Activated CD8-positive, alpha-beta memory T cell treated with anti-CD3 and anti-CD28 coated beads for 36 hours (primary cell): Measurements from ENCODE around the gene OR1J1. TPM values are rescaled to one million over a fixed set of nuclear protein-coding genes. Genes with fewer than 3 reads are reported as not detected.

Experiments
- CTCF ChIA-PET: fragments of 350-600 bp; sonication (Branson Sonifier 250); formaldehyde crosslinking; loops from one replicate; lab custom pipeline; 2021; ENCODE audit warnings: antibody characterized with exemption; lab: Charles Lee
- POLR2A ChIA-PET: fragments of 350-600 bp; sonication (Branson Sonifier 250); formaldehyde crosslinking; loops from one replicate; lab custom pipeline; 2021; ENCODE audit warnings: antibody characterized with exemption; lab: Charles Lee
- total RNA-seq, 2 experiments: library from RNA; stranded (reverse); gene quantifications; one replicate each; pipeline ENCODE4 v1.2.3, GENCODE V29; 2021

Gene OR1J1
- total RNA-seq = not detected

- POLR2A ChIA-PET = no interaction called here
- CTCF ChIA-PET = no interaction called here
Measured at GRCh38 chr9:122477826-122478225, at the start of gene OR1J1. TSS of gene OR1J1 (minus strand) at chr9:122477926. CDS start at chr9:122477926, 0 bp downstream.

GRCh38 chr9:122527193-122527592 is 49.5 kb upstream of the OR1J1 start, which contains the start of gene OR1N1:
TSS of gene OR1N1 (minus strand) at chr9:122527293. CDS start at chr9:122527293, 0 bp downstream.
- ChIA-PET CTCF (no interaction called here), POLR2A (no interaction called here)

- POLR2A ChIA-PET = no interaction called here
- CTCF ChIA-PET = no interaction called here
Measured at GRCh38 chr9:122526602-122527001, 48.9 kb upstream of the OR1J1 start.

- POLR2A ChIA-PET = no interaction called here
- CTCF ChIA-PET = no interaction called here
Measured at GRCh38 chr9:122519376-122519775, 41.6 kb upstream of the OR1J1 start.

- POLR2A ChIA-PET = no interaction called here
- CTCF ChIA-PET = no interaction called here
Measured at GRCh38 chr9:122518841-122519240, 41.1 kb upstream of the OR1J1 start, which contains the start of gene OR1J4. TSS of gene OR1J4 (plus strand) at chr9:122519141. CDS start at chr9:122519141, 0 bp downstream.

GRCh38 chr9:122518226-122518625 is 40.5 kb upstream of the OR1J1 start:
- ChIA-PET CTCF (interaction anchor here (0.7 kb wide), 1 partner anchor 20 kb away, joined by 3 read pairs; no protein-coding TSS in a partner anchor), POLR2A (no interaction called here)

- CTCF ChIA-PET = no interaction called here
- POLR2A ChIA-PET = no interaction called here
Measured at GRCh38 chr9:122510502-122510901, 32.8 kb upstream of the OR1J1 start, which contains the start of gene OR1J2. TSS of gene OR1J2 (plus strand) at chr9:122510802. CDS start at chr9:122510802, 0 bp downstream.

GRCh38 chr9:122506964-122507363 is 29.2 kb upstream of the OR1J1 start:
- ChIA-PET POLR2A (no interaction called here), CTCF (no interaction called here)

- ChIA-PET CTCF (interaction anchor here (0.9 to 1.7 kb wide), 11 partner anchors 9 to 312 kb away, joined by 3 to 6 read pairs (median 4); no protein-coding TSS in a partner anchor), POLR2A (no interaction called here)
Measured at GRCh38 chr9:122498883-122499288, 21.2 kb upstream of the OR1J1 start.

- ChIA-PET POLR2A (no interaction called here), CTCF (no interaction called here)
Measured at GRCh38 chr9:122479062-122479461, 1.3 kb upstream of the OR1J1 start.

- POLR2A ChIA-PET = no interaction called here
- CTCF ChIA-PET = no interaction called here
Measured at GRCh38 chr9:122477346-122477745, 380 bp downstream of the OR1J1 start.

- ChIA-PET CTCF (no interaction called here), POLR2A (no interaction called here)
Measured at GRCh38 chr9:122475717-122476116, 2.0 kb downstream of the OR1J1 start.

- ChIA-PET POLR2A (no interaction called here), CTCF (interaction anchor here (0.5 to 1.5 kb wide), 2 partner anchors 10 to 113 kb away, joined by 4 to 5 read pairs; no protein-coding TSS in a partner anchor)
Measured at GRCh38 chr9:122474561-122474960, 3.2 kb downstream of the OR1J1 start.

- POLR2A ChIA-PET = no interaction called here
- CTCF ChIA-PET = no interaction called here
Measured at GRCh38 chr9:122468735-122469134, 9.0 kb downstream of the OR1J1 start.

GRCh38 chr9:122466456-122466855 is 11.3 kb downstream of the OR1J1 start:
- POLR2A ChIA-PET = no interaction called here
- CTCF ChIA-PET = interaction anchor here (0.5 kb wide), 1 partner anchor 554 kb away, joined by 4 read pairs; no protein-coding TSS in a partner anchor

- POLR2A ChIA-PET = no interaction called here
- CTCF ChIA-PET = interaction anchor here (0.6 to 2.7 kb wide), 9 partner anchors 10 to 412 kb away, joined by 3 to 15 read pairs (median 4); no protein-coding TSS in a partner anchor
Measured at GRCh38 chr9:122464633-122465567, 12.8 kb downstream of the OR1J1 start.

- POLR2A ChIA-PET = no interaction called here
Measured at GRCh38 chr9:122463828-122464632, 13.7 kb downstream of the OR1J1 start.

GRCh38 chr9:122457787-122458186 is 19.9 kb downstream of the OR1J1 start:
- POLR2A ChIA-PET = no interaction called here
- CTCF ChIA-PET = no interaction called here

More at GRCh38 chr9:122463828-122464632, 13.7 kb downstream of the OR1J1 start:
- CTCF ChIA-PET = interaction anchor here (0.6 to 2.7 kb wide), 7 partner anchors 10 to 413 kb away, joined by 3 to 15 read pairs (median 3); no protein-coding TSS in a partner anchor

- CTCF ChIA-PET = no interaction called here
- POLR2A ChIA-PET = no interaction called here
Measured at GRCh38 chr9:122456123-122456522, 21.6 kb downstream of the OR1J1 start.
